Endothelial cell of umbilical vein (primary cell): ENCODE data around the gene REEP3. TPM values are rescaled to one million over a fixed set of nuclear protein-coding genes. Genes with fewer than 3 reads are reported as not detected.

ENCODE experiments used
- BruUV-seq: library from RNA; stranded (reverse); fragments of 400-500 nt; replicated peaks from 2 replicates; lab custom pipeline; 2021; lab: Mats Ljungman, UMichigan
- CTCF ChIA-PET: fragments of 300-600, 350-600 bp; sonication (Branson Sonifier 250); formaldehyde crosslinking; loops from one replicate; lab custom pipeline; 2021; ENCODE audit warnings: antibody characterized with exemption, inconsistent platforms; lab: Charles Lee
- POLR2A ChIA-PET: fragments of 300-600, 350-600 bp; sonication (Branson Sonifier 250); formaldehyde crosslinking; loops from one replicate; lab custom pipeline; 2021; ENCODE audit warnings: antibody characterized with exemption, inconsistent platforms; lab: Charles Lee
- DNase-seq: peaks from one replicate; pipeline ENCODE4 v3.0.0-alpha.2; 2011; ENCODE audit warnings: low read depth, low spot score
- FAIRE-seq: peaks from 2 replicates; lab custom pipeline; 2011; peaks lifted over from hg19 to GRCh38; lab: Jason Lieb, UNC
- H2AFZ ChIP-seq: 2 replicates; pipeline ENCODE4 v1.6.0; 2012; ENCODE audit warnings: low read depth, low read length, control low read depth, inconsistent platforms
- H3K27ac ChIP-seq: 2 replicates; pipeline ENCODE4 v1.5.1; 2011; ENCODE audit warnings: low read depth, mild to moderate bottlenecking, control low read depth, low read length, moderate library complexity; ENCODE audit not compliant: insufficient read depth
- H3K27me3 ChIP-seq, 2 experiments: 2 replicates each; pipeline versions ENCODE4 v1.6.0 to v1.6.1; 2011; ENCODE audit warnings: low read length in 2 of 2, mixed read lengths in 1 of 2; ENCODE audit not compliant: control insufficient read depth in 2 of 2, insufficient read depth in 2 of 2
- H3K36me3 ChIP-seq, 2 experiments: 2 replicates in 1 of 2; 3 replicates in 1 of 2; pipeline ENCODE4 v1.5.1; 2011; ENCODE audit warnings: low read length in 2 of 2, mild to moderate bottlenecking in 1 of 2, moderate library complexity in 1 of 2; ENCODE audit not compliant: control insufficient read depth in 2 of 2, insufficient read depth in 2 of 2; ENCODE audit errors: extremely low read depth in 1 of 2
- H3K4me1 ChIP-seq: 3 replicates; pipeline ENCODE4 v1.5.1; 2011; ENCODE audit warnings: mild to moderate bottlenecking, low read length; ENCODE audit not compliant: control insufficient read depth, insufficient read depth; ENCODE audit errors: extremely low read depth
- H3K4me2 ChIP-seq: 2 replicates; pipeline ENCODE4 v1.6.1; 2011; ENCODE audit warnings: low read length, control low read depth, mixed read lengths; ENCODE audit not compliant: insufficient read depth
- H3K4me3 ChIP-seq, 3 experiments: fragments of 200-600 bp in 1 of 3; sonication (generic), shearing (Covaris generic) in 1 of 3; replicated peaks in 1 of 3; 2 replicates each; pipeline ENCODE4 v1.5.1; 2011 to 2016; ENCODE audit warnings: control low read depth in 3 of 3, low read length in 3 of 3, mild to moderate bottlenecking in 2 of 3, inconsistent platforms in 1 of 3, low read depth in 1 of 3, moderate library complexity in 1 of 3; ENCODE audit not compliant: insufficient read depth in 1 of 3
- H3K79me2 ChIP-seq: 2 replicates; pipeline ENCODE4 v1.6.0; 2012; ENCODE audit warnings: low read length, inconsistent platforms; ENCODE audit not compliant: control insufficient read depth, insufficient read depth
- H3K9ac ChIP-seq: replicated peaks from 2 replicates; pipeline ENCODE3; 2011; ENCODE audit warnings: low read length, control low read depth; ENCODE audit not compliant: insufficient read depth; ENCODE audit errors: extremely low read depth
- H3K9me1 ChIP-seq: replicated peaks from 3 replicates; pipeline ENCODE4 v1.6.0; 2011; ENCODE audit warnings: mild to moderate bottlenecking, low read length; ENCODE audit not compliant: control insufficient read depth, insufficient read depth; ENCODE audit errors: extremely low read depth
- H3K9me3 ChIP-seq: replicated peaks from 2 replicates; pipeline ENCODE4 v1.5.1; 2012; ENCODE audit warnings: low read length, inconsistent platforms; ENCODE audit not compliant: control insufficient read depth, insufficient read depth
- H4K20me1 ChIP-seq: replicated peaks from 2 replicates; pipeline ENCODE3; 2011; ENCODE audit warnings: mild to moderate bottlenecking, low read length; ENCODE audit not compliant: control insufficient read depth, insufficient read depth; ENCODE audit errors: extremely low read depth
- EZH2 ChIP-seq: IDR thresholded peaks from 2 replicates; pipeline ENCODE4 v1.6.1; 2012; ENCODE audit warnings: borderline replicate concordance, low read depth, mild to moderate bottlenecking, moderate library complexity, low read length, inconsistent platforms; ENCODE audit not compliant: severe bottlenecking
- FOS ChIP-seq: IDR thresholded peaks from 2 replicates; pipeline ENCODE4 v1.6.1; 2011; ENCODE audit warnings: mild to moderate bottlenecking, low read length, moderate library complexity, borderline replicate concordance; ENCODE audit not compliant: insufficient read depth
- GATA2 ChIP-seq: IDR thresholded peaks from 2 replicates; pipeline ENCODE4 v1.7.0; 2011; ENCODE audit warnings: low read depth, mild to moderate bottlenecking, moderate library complexity, mixed read lengths, low read length; ENCODE audit not compliant: insufficient read length, insufficient read depth
- JUN ChIP-seq: IDR thresholded peaks from 2 replicates; pipeline ENCODE4 v1.6.1; 2011; ENCODE audit warnings: borderline replicate concordance, low read depth; ENCODE audit not compliant: insufficient read length, insufficient read depth
- MAX ChIP-seq: IDR thresholded peaks from 2 replicates; pipeline ENCODE4 v1.6.1; 2011; ENCODE audit not compliant: insufficient read depth, insufficient read length
- MYC ChIP-seq: IDR thresholded peaks from one replicate; pipeline ENCODE4 v1.6.1; 2011; ENCODE audit warnings: mild to moderate bottlenecking, low read depth, low read length
- POLR2A ChIP-seq: IDR thresholded peaks from 2 replicates; pipeline ENCODE4 v1.6.1; 2012; ENCODE audit warnings: low read depth, mild to moderate bottlenecking, control low read depth, low read length
- POLR2AphosphoS5 ChIP-seq: IDR thresholded peaks from 2 replicates; pipeline ENCODE4 v1.6.1; 2012; ENCODE audit warnings: low read depth, mild to moderate bottlenecking, control low read depth, low read length, moderate library complexity; ENCODE audit not compliant: insufficient read depth
- dilution Hi-C: fragments of 300-500 bp; cut with MboI; formaldehyde crosslinking; loops from one replicate; pipeline ENCODE4 v1.15.0; 2019; ENCODE audit warnings: low sequenced_read_pairs; ENCODE audit not compliant: extremely low pct_ligation_motif_present
- intact Hi-C: fragments of 100-400 bp; cut with micrococcal nuclease; formaldehyde crosslinking; loops from one replicate; pipeline ENCODE4 v1.10.0; 2022
- polyA plus RNA-seq, 4 experiments: library from polyadenylated mRNA; depleted of rRNA in 3 of 4; stranded (reverse) in 3 of 4; unstranded in 1 of 4; fragments of >200 nt; gene quantifications; 2 replicates each; pipeline versions ENCODE4 v1.2.1 to v1.2.3, GENCODE V29; 2011 to 2012; ENCODE audit warnings: missing spikeins in 1 of 4
- total RNA-seq: library from RNA; stranded (reverse); gene quantifications from 2 replicates; pipeline ENCODE4 v1.2.3, GENCODE V29; 2021
- TF ChIP-seq, protein P1 (sequence below), 2 donors: IDR thresholded peaks; 1 replicate in 1 of 2; 2 replicates in 1 of 2; pipeline ENCODE4 v1.5.1; 2011; ENCODE audit warnings: low read length in 2 of 2, mild to moderate bottlenecking in 2 of 2, moderate library complexity in 2 of 2, control low read depth in 1 of 2, inconsistent platforms in 1 of 2, low read depth in 1 of 2; ENCODE audit not compliant: insufficient read depth in 1 of 2; ENCODE audit errors: extremely low read depth in 1 of 2

The REEP3 gene
- total and polyA plus RNA-seq, 2 donors (not counting 3 experiments of a cell fraction or from before 2014, with no cell fraction given) = 12.3 to 48.3 TPM

GRCh38 chr10:63596924-63597323 is 75.7 kb downstream of the REEP3 start:
- FAIRE-seq (no peak), DNase-seq (no peak)
- Histone ChIP-seq H3K4me3 (no peak overlapping the region), H4K20me1 (no peaks in the 10 kb centered on the region), H3K4me1 (peaks cover 4% of the 10 kb centered on the region), H3K36me3 (peaks cover 0 to 3% of the 10 kb centered on the region in 2 experiments), H2AFZ (no peak overlapping the region), H3K9me1 (no peaks in the 10 kb centered on the region), H3K27me3 (no peaks in the 10 kb centered on the region), H3K27ac (no peak overlapping the region), H3K9ac (no peak overlapping the region), H3K4me2 (no peak overlapping the region), H3K79me2 (peaks cover 2% of the 10 kb centered on the region), H3K9me3 (no peaks in the 10 kb centered on the region)
- no peak for TF ChIP-seq MYC
- TF ChIP-seq JUN = no peak
- TF ChIP-seq, protein P1, sequence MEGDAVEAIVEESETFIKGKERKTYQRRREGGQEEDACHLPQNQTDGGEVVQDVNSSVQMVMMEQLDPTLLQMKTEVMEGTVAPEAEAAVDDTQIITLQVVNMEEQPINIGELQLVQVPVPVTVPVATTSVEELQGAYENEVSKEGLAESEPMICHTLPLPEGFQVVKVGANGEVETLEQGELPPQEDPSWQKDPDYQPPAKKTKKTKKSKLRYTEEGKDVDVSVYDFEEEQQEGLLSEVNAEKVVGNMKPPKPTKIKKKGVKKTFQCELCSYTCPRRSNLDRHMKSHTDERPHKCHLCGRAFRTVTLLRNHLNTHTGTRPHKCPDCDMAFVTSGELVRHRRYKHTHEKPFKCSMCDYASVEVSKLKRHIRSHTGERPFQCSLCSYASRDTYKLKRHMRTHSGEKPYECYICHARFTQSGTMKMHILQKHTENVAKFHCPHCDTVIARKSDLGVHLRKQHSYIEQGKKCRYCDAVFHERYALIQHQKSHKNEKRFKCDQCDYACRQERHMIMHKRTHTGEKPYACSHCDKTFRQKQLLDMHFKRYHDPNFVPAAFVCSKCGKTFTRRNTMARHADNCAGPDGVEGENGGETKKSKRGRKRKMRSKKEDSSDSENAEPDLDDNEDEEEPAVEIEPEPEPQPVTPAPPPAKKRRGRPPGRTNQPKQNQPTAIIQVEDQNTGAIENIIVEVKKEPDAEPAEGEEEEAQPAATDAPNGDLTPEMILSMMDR (IDR thresholded peaks at IDR 0.05; ENCODE audit: extremely low read depth in 1 of 2, insufficient read depth in 1 of 2, low read depth in 1 of 2, low read length in 2 of 2) = no peak
- no peak for TF ChIP-seq GATA2
- no peak for TF ChIP-seq POLR2AphosphoS5
- TF ChIP-seq EZH2 = no peak
- no peak for TF ChIP-seq MAX
- no peak for TF ChIP-seq POLR2A
- TF ChIP-seq FOS = no peak
- POLR2A ChIA-PET = no interaction called here
- dilution Hi-C loops (no loop called here), intact Hi-C loops (no loop called here)
- BruUV-seq = no TSS peak
- CTCF ChIA-PET = no interaction called here
